IMR-90 (cell line): ENCODE results near the gene NIPBL. TPM values are rescaled to one million over a fixed set of nuclear protein-coding genes. Genes with fewer than 3 reads are reported as not detected.

Experiments used
- ATAC-seq: fragments of 200-7000 bp; cut with Tn5 transposase; 2 replicates; pipeline ENCODE4 v1.9.1; 2020; ENCODE audit warnings: low read depth, mild to moderate bottlenecking, moderate library complexity
- BruUV-seq: library from RNA; stranded (reverse); fragments of 400-500 nt; replicated peaks from 2 replicates; lab custom pipeline; 2021; lab: Mats Ljungman, UMichigan
- CTCF ChIA-PET: fragments of 300-600 bp; formaldehyde crosslinking; extraction: SDS; loops from one replicate; lab custom pipeline; 2021; ENCODE audit warnings: antibody characterized with exemption; lab: Yijun Ruan, JAX
- POLR2A ChIA-PET: fragments of 300-600 bp; sonication (Branson Sonifier 250); formaldehyde crosslinking; loops from one replicate; lab custom pipeline; 2022; ENCODE audit warnings: antibody characterized with exemption; ENCODE audit not compliant: unreplicated experiment; lab: Charles Lee
- DNase-seq: peaks from one replicate; pipeline ENCODE4 v3.0.0; 2013
- H2AFZ ChIP-seq: replicated peaks from 2 replicates; pipeline ENCODE3; 2013; ENCODE audit warnings: low read length, mild to moderate bottlenecking; ENCODE audit not compliant: poor library complexity
- H2AK5ac ChIP-seq: 2 replicates; pipeline ENCODE4 v1.6.1; 2013; ENCODE audit warnings: low read depth, low read length, inconsistent platforms
- H2AK9ac ChIP-seq: replicated peaks from 2 replicates; pipeline ENCODE3; 2013; ENCODE audit warnings: mild to moderate bottlenecking, low read depth, low read length, moderate library complexity; ENCODE audit not compliant: poor library complexity
- H2BK120ac ChIP-seq: 2 replicates; pipeline ENCODE4 v1.6.1; 2013; ENCODE audit warnings: low read depth, low read length, inconsistent platforms
- H2BK15ac ChIP-seq: 3 replicates; pipeline ENCODE4 v1.6.1; 2013; ENCODE audit warnings: low read depth, low read length, inconsistent platforms
- H2BK20ac ChIP-seq: 2 replicates; pipeline ENCODE4 v1.6.1; 2013; ENCODE audit warnings: low read depth, mild to moderate bottlenecking, inconsistent platforms, low read length, moderate library complexity
- H2BK5ac ChIP-seq: 2 replicates; pipeline ENCODE4 v1.6.1; 2013; ENCODE audit warnings: mild to moderate bottlenecking, low read depth, low read length, inconsistent platforms; ENCODE audit not compliant: poor library complexity, severe bottlenecking
- H3K14ac ChIP-seq: replicated peaks from 2 replicates; pipeline ENCODE4 v1.6.1; 2013; ENCODE audit warnings: low read depth, low read length, inconsistent platforms
- H3K18ac ChIP-seq: 2 replicates; pipeline ENCODE4 v1.6.1; 2013; ENCODE audit warnings: low read depth, low read length, control low read depth
- H3K23ac ChIP-seq: 2 replicates; pipeline ENCODE4 v1.6.1; 2013; ENCODE audit warnings: low read depth, low read length, inconsistent platforms
- H3K27ac ChIP-seq: 2 replicates; pipeline ENCODE4 v1.5.1; 2013; ENCODE audit warnings: mild to moderate bottlenecking, control low read depth, low read length; ENCODE audit not compliant: insufficient read depth
- H3K27me3 ChIP-seq: 2 replicates; pipeline ENCODE4 v1.6.1; 2013; ENCODE audit warnings: low read length; ENCODE audit not compliant: control insufficient read depth, insufficient read depth
- H3K36me3 ChIP-seq: 2 replicates; pipeline ENCODE4 v1.6.1; 2013; ENCODE audit warnings: low read length, mixed read lengths; ENCODE audit not compliant: control insufficient read depth, insufficient read depth
- H3K4ac ChIP-seq: 2 replicates; pipeline ENCODE4 v1.6.1; 2013; ENCODE audit warnings: low read depth, low read length, inconsistent platforms
- H3K4me1 ChIP-seq: 2 replicates; pipeline ENCODE4 v1.6.1; 2013; ENCODE audit warnings: low read length, mixed read lengths; ENCODE audit not compliant: control insufficient read depth, insufficient read depth
- H3K4me2 ChIP-seq: 2 replicates; pipeline ENCODE4 v1.6.1; 2013; ENCODE audit warnings: low read depth, mild to moderate bottlenecking, control low read depth, low read length, moderate library complexity
- H3K4me3 ChIP-seq: 2 replicates; pipeline ENCODE4 v1.5.1; 2013; ENCODE audit warnings: low read depth, mild to moderate bottlenecking, control low read depth, low read length, moderate library complexity; ENCODE audit not compliant: insufficient read depth
- H3K56ac ChIP-seq: 2 replicates; pipeline ENCODE4 v1.6.1; 2013; ENCODE audit warnings: low read length, inconsistent platforms; ENCODE audit not compliant: insufficient read depth; ENCODE audit errors: extremely low read depth
- H3K79me1 ChIP-seq, 2 experiments: 2 replicates each; pipeline ENCODE4 v1.6.1; 2013; ENCODE audit warnings: low read length in 2 of 2, inconsistent platforms in 1 of 2, low read depth in 1 of 2
- H3K9ac ChIP-seq: 2 replicates; pipeline ENCODE4 v1.6.1; 2013; ENCODE audit warnings: low read depth, low read length, control low read depth
- H3K9me1 ChIP-seq: 2 replicates; pipeline ENCODE4 v1.6.1; 2013; ENCODE audit warnings: low read length, inconsistent platforms; ENCODE audit not compliant: insufficient read depth
- H3K9me3 ChIP-seq: 2 replicates; pipeline ENCODE4 v1.6.1; 2013; ENCODE audit warnings: low read length; ENCODE audit not compliant: control insufficient read depth, insufficient read depth
- H4K20me1 ChIP-seq: 2 replicates; pipeline ENCODE4 v1.6.1; 2013; ENCODE audit warnings: low read length, inconsistent platforms; ENCODE audit not compliant: insufficient read depth
- H4K5ac ChIP-seq: 2 replicates; pipeline ENCODE4 v1.6.1; 2013; ENCODE audit warnings: mild to moderate bottlenecking, low read depth, low read length, control low read depth
- H4K8ac ChIP-seq, 2 experiments: 2 replicates each; pipeline ENCODE4 v1.6.1; 2013; ENCODE audit warnings: low read depth in 2 of 2, low read length in 2 of 2, control low read depth in 1 of 2, inconsistent platforms in 1 of 2
- H4K91ac ChIP-seq: 2 replicates; pipeline ENCODE4 v1.6.1; 2013; ENCODE audit warnings: low read depth, low read length, inconsistent platforms; ENCODE audit not compliant: insufficient read depth
- BHLHE40 ChIP-seq: fragments of 150-350 bp; IDR thresholded peaks from 2 replicates; pipeline ENCODE4 v1.6.1; 2016; ENCODE audit warnings: mild to moderate bottlenecking, low read depth, low read length
- CHD1 ChIP-seq: IDR thresholded peaks from 2 replicates; pipeline ENCODE4 v1.6.1; 2012; ENCODE audit warnings: low read depth, low read length, improper control_type of control experiment
- CTCF ChIP-seq: conservative IDR thresholded peaks from 2 replicates; pipeline ENCODE4 v1.5.1; 2012; ENCODE audit warnings: mild to moderate bottlenecking, low read depth, low read length, improper control_type of control experiment
- ELK1 ChIP-seq: fragments of 150-350 bp; IDR thresholded peaks from 2 replicates; pipeline ENCODE4 v1.6.1; 2016; ENCODE audit warnings: low read depth, mild to moderate bottlenecking, low read length, moderate library complexity, borderline replicate concordance
- MAZ ChIP-seq: IDR thresholded peaks from 2 replicates; pipeline ENCODE4 v1.6.1; 2012; ENCODE audit warnings: low read depth, mild to moderate bottlenecking, low read length, improper control_type of control experiment, moderate library complexity, borderline replicate concordance
- NFE2L2 ChIP-seq: fragments of 150-350 bp; IDR thresholded peaks from 2 replicates; pipeline ENCODE4 v1.6.1; 2016; ENCODE audit warnings: low read depth, mild to moderate bottlenecking, low read length
- RAD21 ChIP-seq: IDR thresholded peaks from 2 replicates; pipeline ENCODE4 v1.6.1; 2012; ENCODE audit warnings: low read length, improper control_type of control experiment
- RCOR1 ChIP-seq: IDR thresholded peaks from 2 replicates; pipeline ENCODE4 v1.6.1; 2012; ENCODE audit warnings: mild to moderate bottlenecking, low read length, improper control_type of control experiment; ENCODE audit not compliant: insufficient replicate concordance
- SMC3 ChIP-seq: fragments of 150-350 bp; IDR thresholded peaks from 2 replicates; pipeline ENCODE4 v1.6.1; 2016; ENCODE audit warnings: low read depth, mild to moderate bottlenecking, antibody characterized with exemption, low read length, moderate library complexity
- USF2 ChIP-seq: fragments of 150-350 bp; IDR thresholded peaks from 2 replicates; pipeline ENCODE4 v1.6.1; 2017; ENCODE audit warnings: mild to moderate bottlenecking, antibody characterized with exemption, low read length, low read depth
- dilution Hi-C: fragments of 300-500 bp; cut with HindIII; formaldehyde crosslinking; loops from one replicate; pipeline ENCODE4 v1.14.3; 2018; ENCODE audit warnings: low sequenced_read_pairs; ENCODE audit not compliant: unreplicated experiment
- in situ Hi-C: fragments of 300-500 bp; cut with MboI; formaldehyde crosslinking; loops from 3 replicates; pipeline ENCODE4 v1.14.3; 2019; ENCODE audit warnings: low sequenced_read_pairs, inconsistent platforms, mixed read lengths
- intact Hi-C: fragments of 100-400 bp; cut with micrococcal nuclease; formaldehyde crosslinking; loops from 2 replicates; pipeline ENCODE4 v1.10.0; 2022
- polyA plus RNA-seq, 3 experiments: library from polyadenylated mRNA; depleted of rRNA; stranded (reverse); fragments of >200 nt; gene quantifications; 2 replicates each; pipeline ENCODE4 v1.2.3, GENCODE V29; 2012; ENCODE audit warnings: low replicate concordance in 1 of 3
- total RNA-seq: library from RNA; depleted of rRNA; stranded (reverse); fragments of >200 nt; gene quantifications from 2 replicates; pipeline ENCODE4 v1.2.3, GENCODE V29; 2012

Gene NIPBL
- total and polyA plus RNA-seq, 2 of the 4 experiments (the other 2 are of a cell fraction) = 8.4 to 46.4 TPM

- H4K8ac ChIP-seq = no peak overlapping the region
- TF ChIP-seq SMC3 (no peak), CHD1 (no peak), USF2 (no peak), RAD21 (no peak), NFE2L2 (no peak), BHLHE40 (no peak), ELK1 (no peak), CTCF (no peak), MAZ (no peak), RCOR1 (no peak)
- H2AK9ac ChIP-seq = no peak overlapping the region
- no peak overlapping the region for H3K4me3 ChIP-seq
- H3K27me3 ChIP-seq = no peaks in the 10 kb centered on the region
- dilution Hi-C loops (no loop called here), in situ Hi-C loops (no loop called here), intact Hi-C loops (loop anchor here (10.0 kb wide), 1 partner anchor 257 kb away; no protein-coding TSS in a partner anchor)
- no peak overlapping the region for H2BK120ac ChIP-seq
- no peak overlapping the region for H2AK5ac ChIP-seq
- no peaks in the 10 kb centered on the region; a peak in 1 of 4 replicates for H3K79me1 ChIP-seq
- no peak overlapping the region for H3K23ac ChIP-seq
- H3K4me2 ChIP-seq = no peak overlapping the region
- BruUV-seq = no TSS peak
- H3K14ac ChIP-seq = no peak overlapping the region
- ChIA-PET CTCF (interaction anchor here (0.7 kb wide), 1 partner anchor 606 kb away, joined by 3 read pairs; no protein-coding TSS in a partner anchor), POLR2A (no interaction called here)
- no peak overlapping the region for H2BK20ac ChIP-seq
- H4K5ac ChIP-seq = no peak overlapping the region
- H3K56ac ChIP-seq = no peak overlapping the region
- H3K27ac ChIP-seq = no peak overlapping the region
- DNase-seq (no peak), ATAC-seq (no peak)
- H3K9ac ChIP-seq = no peak overlapping the region
- peaks cover 28% of the 10 kb centered on the region for H3K36me3 ChIP-seq
- H2BK15ac ChIP-seq = no peak overlapping the region
- no peaks in the 10 kb centered on the region for H3K9me1 ChIP-seq
- H4K91ac ChIP-seq = no peak overlapping the region
- H3K9me3 ChIP-seq = no peaks in the 10 kb centered on the region
- H3K18ac ChIP-seq = no peak overlapping the region
- H2AFZ ChIP-seq = no peak overlapping the region
- H4K20me1 ChIP-seq = no peaks in the 10 kb centered on the region
- no peaks in the 10 kb centered on the region for H3K4me1 ChIP-seq
- no peak overlapping the region for H2BK5ac ChIP-seq
- no peak overlapping the region for H3K4ac ChIP-seq
Measured at GRCh38 chr5:37047947-37048346, 171.4 kb downstream of the NIPBL start.
